ENCODE results near the gene NUDT1.

The NUDT1 gene

GRCh38 chr7:2283074-2283473 lies 41.0 kb downstream of the NUDT1 start:
- Histone ChIP-seq H3K9ac (ENCODE audit: low read depth, low read length) (no peak overlapping the region), H3K9me3 (ENCODE audit: control insufficient read depth, insufficient read depth, low read length) (no peaks in the 10 kb centered on the region), H3K36me3 (ENCODE audit: insufficient read depth, low read length) (no peaks in the 10 kb centered on the region), H3K4me1 (ENCODE audit: insufficient read depth, low read length) (0 out of 2 replicates have a peak, but pooled peaks cover 4% of the 10 kb centered on the region)

DNA sequence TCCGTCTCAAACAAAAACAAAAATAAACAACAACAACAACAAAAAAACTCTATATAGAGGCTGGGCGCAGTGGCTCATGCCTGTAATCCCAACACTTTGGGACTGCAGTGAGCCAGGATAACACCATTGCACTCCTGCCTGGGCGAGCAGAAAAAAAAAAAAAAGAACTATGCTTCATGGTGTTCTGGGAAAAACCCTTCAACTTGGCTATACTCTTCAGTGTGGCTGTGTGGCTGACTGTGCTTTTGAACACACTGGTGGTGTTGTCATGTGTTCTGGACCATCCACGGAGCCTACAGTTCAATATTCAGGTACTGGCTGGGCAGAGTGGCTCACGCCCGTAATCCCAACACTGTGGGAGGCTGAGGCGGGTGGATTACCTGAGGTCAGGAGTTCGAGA lies 45.7 kb downstream of the NUDT1 start:
- Histone ChIP-seq H3K9me3 (ENCODE audit: control insufficient read depth, insufficient read depth, low read length) (no peaks in the 10 kb centered on the region), H3K36me3 (ENCODE audit: insufficient read depth, low read length) (peaks cover 3% of the 10 kb centered on the region; the same call in 1 of the 2 replicates), H3K9ac (ENCODE audit: low read depth, low read length) (no peak overlapping the region)

GRCh38 chr7:2288503-2288902 lies 46.5 kb downstream of the NUDT1 start:
- Histone ChIP-seq H3K9ac (ENCODE audit: low read depth, low read length) (no peak overlapping the region), H3K4me1 (ENCODE audit: insufficient read depth, low read length) (no peaks in the 10 kb centered on the region), H3K9me3 (ENCODE audit: control insufficient read depth, insufficient read depth, low read length) (no peaks in the 10 kb centered on the region), H3K36me3 (ENCODE audit: insufficient read depth, low read length) (peaks cover 3% of the 10 kb centered on the region; the same call in 1 of the 2 replicates)

More for the DNA sequence above, 45.7 kb downstream of the NUDT1 start:
- no peaks in the 10 kb centered on the region for H3K4me1 ChIP-seq (ENCODE audit: insufficient read depth, low read length)

DNA sequence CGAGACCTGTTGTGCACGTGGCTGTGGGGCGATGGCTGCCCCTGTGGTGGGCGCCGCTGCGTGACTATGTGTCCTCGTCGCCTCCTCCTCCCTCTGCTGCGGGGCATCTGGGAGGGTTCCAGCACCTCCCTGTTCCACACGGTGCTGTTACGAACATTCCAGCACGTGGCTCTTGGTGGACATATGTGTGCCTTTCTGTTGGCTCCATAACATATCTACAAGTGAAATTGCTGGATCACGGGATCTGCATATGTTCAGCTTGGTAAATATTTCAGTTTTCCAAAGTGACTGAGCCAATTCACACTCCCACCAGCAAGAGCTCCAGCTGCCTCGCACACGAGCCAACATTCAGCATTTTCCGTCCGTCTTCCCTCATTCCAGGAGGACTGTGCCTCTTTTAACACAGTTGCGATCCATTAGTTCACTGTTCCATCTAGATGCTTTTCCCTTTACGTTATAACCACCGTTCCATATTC lies 47.1 kb downstream of the NUDT1 start:
- Histone ChIP-seq H3K36me3 (ENCODE audit: insufficient read depth, low read length) (peaks cover 3% of the 10 kb centered on the region; the same call in 1 of the 2 replicates), H3K9me3 (ENCODE audit: control insufficient read depth, insufficient read depth, low read length) (no peaks in the 10 kb centered on the region), H3K4me1 (ENCODE audit: insufficient read depth, low read length) (no peaks in the 10 kb centered on the region), H3K9ac (ENCODE audit: low read depth, low read length) (no peak overlapping the region)

- no peaks in the 10 kb centered on the region for H3K4me1 ChIP-seq (ENCODE audit: insufficient read depth, low read length)
- peaks cover 3% of the 10 kb centered on the region; the same call in 1 of the 2 replicates for H3K36me3 ChIP-seq (ENCODE audit: insufficient read depth, low read length)
- no peak overlapping the region for H3K9ac ChIP-seq (ENCODE audit: low read depth, low read length)
- H3K9me3 ChIP-seq (ENCODE audit: control insufficient read depth, insufficient read depth, low read length): no peaks in the 10 kb centered on the region
These were observed 47.6 kb downstream of the NUDT1 start for GRCh38 chr7:2289621-2290020.

DNA sequence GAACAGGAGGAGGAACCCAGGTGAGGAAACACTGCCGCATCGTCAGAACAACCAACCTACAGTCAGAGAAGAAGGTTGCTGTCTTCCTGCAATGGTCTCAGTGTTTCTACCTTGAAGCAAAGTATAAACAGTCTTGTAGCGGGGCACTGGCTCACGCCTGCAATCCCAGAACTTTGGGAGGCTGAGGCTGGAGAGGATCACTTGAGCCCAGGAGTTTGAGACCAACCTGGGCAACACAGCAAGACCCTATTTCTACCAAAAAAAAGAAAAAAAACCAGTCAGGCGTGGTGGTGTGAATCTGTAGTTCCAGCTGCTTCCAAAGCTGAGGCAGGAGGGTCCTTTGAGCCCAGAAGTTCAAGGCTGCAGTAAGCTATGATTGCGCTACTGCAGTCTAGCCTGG lies 48.9 kb downstream of the NUDT1 start:
- H3K9ac ChIP-seq (ENCODE audit: low read depth, low read length): no peak overlapping the region
- H3K4me1 ChIP-seq (ENCODE audit: insufficient read depth, low read length): no peaks in the 10 kb centered on the region
- peaks cover 3% of the 10 kb centered on the region; the same call in 1 of the 2 replicates for H3K36me3 ChIP-seq (ENCODE audit: insufficient read depth, low read length)
- H3K9me3 ChIP-seq (ENCODE audit: control insufficient read depth, insufficient read depth, low read length): no peaks in the 10 kb centered on the region

DNA sequence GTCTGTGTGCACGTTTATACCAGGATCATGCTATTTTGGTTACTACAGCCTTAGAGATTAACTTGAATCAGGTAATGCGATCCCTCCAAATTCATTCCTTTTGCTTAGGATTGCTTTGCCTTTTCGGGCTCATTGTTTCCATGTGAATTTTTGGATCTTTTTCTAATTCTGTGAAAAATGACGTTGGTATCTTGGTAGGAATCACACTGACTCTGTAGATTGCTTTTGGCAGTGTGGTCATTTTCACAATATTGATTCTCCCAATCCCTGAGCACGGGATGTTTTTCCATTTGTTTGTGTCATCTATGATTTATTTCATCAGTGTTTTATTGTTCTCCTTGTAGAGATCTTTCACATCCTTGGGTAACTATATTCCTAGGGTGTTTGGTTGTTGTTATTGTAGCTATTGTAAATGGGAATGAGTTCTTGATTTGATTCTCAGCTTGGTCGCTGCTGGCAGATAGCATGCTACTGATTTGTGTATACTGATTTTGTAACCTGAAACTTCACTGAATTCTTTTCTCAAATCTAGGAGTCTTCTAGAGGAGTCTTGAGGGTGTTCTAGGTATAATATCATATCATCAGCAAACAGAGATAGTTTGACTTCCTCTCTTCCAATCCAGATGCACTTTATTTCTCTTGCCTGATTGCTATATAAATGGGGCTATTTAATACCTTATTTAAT lies 54.1 kb downstream of the NUDT1 start:
- Histone ChIP-seq H3K4me1 (ENCODE audit: insufficient read depth, low read length) (peaks cover 14% of the 10 kb centered on the region), H3K36me3 (ENCODE audit: insufficient read depth, low read length) (peaks cover 3% of the 10 kb centered on the region; the same call in 1 of the 2 replicates), H3K9me3 (ENCODE audit: control insufficient read depth, insufficient read depth, low read length) (no peaks in the 10 kb centered on the region), H3K9ac (ENCODE audit: low read depth, low read length) (no peak overlapping the region)

DNA sequence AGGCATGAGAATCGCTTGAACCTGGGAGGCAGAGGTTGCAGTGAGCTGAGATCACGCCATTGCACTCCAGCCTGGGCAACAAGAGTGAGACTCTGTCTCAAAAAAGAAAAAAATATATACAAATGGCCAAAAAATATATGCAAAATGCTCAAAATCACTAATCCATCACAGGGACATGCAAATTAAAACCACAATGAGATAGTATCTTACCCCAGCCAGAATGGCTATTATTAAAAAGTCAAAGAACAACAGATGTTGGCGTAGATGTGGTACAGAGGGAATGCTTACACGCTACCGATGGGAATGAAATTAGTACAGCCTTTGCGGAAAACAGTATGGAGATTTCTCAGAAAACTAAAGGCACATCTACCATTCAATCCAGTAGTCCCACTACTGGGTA lies 54.8 kb downstream of the NUDT1 start:
- no peaks in the 10 kb centered on the region for H3K36me3 ChIP-seq (ENCODE audit: insufficient read depth, low read length)
- peaks cover 17% of the 10 kb centered on the region for H3K4me1 ChIP-seq (ENCODE audit: insufficient read depth, low read length)
- H3K9ac ChIP-seq (ENCODE audit: low read depth, low read length): no peak overlapping the region
- H3K9me3 ChIP-seq (ENCODE audit: control insufficient read depth, insufficient read depth, low read length): no peaks in the 10 kb centered on the region

DNA sequence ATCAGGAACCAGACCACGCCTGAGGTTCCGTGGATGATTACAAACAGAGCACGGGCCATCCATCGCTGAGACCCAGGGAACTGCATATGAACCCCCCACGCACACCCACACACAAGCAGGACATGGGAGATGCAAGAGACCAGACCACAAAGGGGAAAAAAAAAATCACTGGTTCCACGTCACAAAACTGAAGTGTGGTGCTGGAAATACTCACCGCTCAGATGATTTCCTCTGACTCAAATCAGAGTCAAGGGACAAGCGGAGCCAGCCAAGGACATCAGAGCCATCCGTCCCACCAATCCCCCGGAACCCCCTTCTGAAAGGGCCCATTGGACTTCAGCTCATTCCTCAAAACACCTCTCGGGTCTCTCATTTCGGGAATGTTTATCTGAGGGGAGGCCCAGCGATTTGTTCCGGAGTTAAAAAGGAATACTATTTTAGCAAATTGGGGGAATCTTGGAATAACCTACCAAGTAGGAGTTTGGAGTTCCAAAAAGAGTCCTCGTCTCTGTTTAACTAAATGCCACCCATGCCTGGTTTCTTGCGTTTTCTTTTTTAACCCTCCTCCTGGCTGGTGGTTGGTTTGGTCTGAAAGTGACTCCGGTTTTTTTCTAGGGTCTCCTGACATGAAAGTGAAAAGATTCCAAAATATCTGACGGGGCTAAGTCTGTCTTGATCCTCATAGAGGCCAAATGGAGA lies 57.3 kb downstream of the NUDT1 start:
- no peak overlapping the region for H3K9ac ChIP-seq (ENCODE audit: low read depth, low read length)
- no peaks in the 10 kb centered on the region for H3K9me3 ChIP-seq (ENCODE audit: control insufficient read depth, insufficient read depth, low read length)
- H3K36me3 ChIP-seq (ENCODE audit: insufficient read depth, low read length): no peaks in the 10 kb centered on the region
- H3K4me1 ChIP-seq (ENCODE audit: insufficient read depth, low read length): peaks cover 17% of the 10 kb centered on the region

DNA sequence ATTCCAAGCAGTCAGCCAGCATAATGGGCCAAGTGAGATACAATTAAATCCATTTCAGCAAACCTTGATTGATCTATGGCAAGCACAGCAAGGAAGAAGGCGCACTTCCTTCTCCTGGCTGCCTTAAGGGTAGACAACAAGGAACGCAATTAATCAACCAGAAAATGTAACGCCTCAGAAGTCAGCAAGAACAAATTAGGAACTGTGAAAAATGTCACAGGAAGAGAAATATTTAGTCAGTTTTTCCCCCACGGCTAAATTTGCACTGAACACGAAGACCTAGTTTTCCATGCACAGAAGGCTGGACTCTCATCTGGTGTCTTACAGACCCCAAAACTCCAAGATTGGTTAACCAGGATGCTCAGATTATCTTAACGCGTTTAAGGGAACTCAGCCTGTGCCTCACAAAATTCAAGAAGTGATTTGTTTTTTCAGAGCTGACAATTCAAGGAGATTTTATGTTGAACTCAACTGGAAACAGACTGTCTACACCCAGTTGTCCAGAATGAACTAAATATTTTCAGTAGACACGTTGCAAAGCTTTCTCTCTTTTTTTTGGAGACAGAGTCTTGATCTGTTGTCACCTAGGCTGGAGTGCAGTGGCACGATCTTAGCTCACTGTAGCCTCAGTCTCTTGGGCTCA lies 58.0 kb downstream of the NUDT1 start:
- Histone ChIP-seq H3K9ac (ENCODE audit: low read depth, low read length) (no peak overlapping the region), H3K4me1 (ENCODE audit: insufficient read depth, low read length) (peaks cover 17% of the 10 kb centered on the region)

More for the DNA sequence above, 58.0 kb downstream of the NUDT1 start:
- no peaks in the 10 kb centered on the region for H3K36me3 ChIP-seq (ENCODE audit: insufficient read depth, low read length)
- no peaks in the 10 kb centered on the region for H3K9me3 ChIP-seq (ENCODE audit: control insufficient read depth, insufficient read depth, low read length)
